Fibroblast of upper back skin (primary cell): ENCODE measurements around the gene CNTLN.
"Not testable (repeated sequence)": the region's sequence is repeated elsewhere in the genome, so short reads cannot be mapped to it uniquely, and the experiment has no call there.

Source experiments
- DNase-seq: peaks from one replicate; pipeline ENCODE4 v3.0.0-alpha.2; 2013

Gene CNTLN

GRCh38 chr9:17134396-17135294 lies at the start of gene CNTLN:
CNTLN (plus strand) TSS chr9:17135040; CDS start chr9:17135066, 26 bp downstream.
- DNase-seq = peak; percentile 93

DNA sequence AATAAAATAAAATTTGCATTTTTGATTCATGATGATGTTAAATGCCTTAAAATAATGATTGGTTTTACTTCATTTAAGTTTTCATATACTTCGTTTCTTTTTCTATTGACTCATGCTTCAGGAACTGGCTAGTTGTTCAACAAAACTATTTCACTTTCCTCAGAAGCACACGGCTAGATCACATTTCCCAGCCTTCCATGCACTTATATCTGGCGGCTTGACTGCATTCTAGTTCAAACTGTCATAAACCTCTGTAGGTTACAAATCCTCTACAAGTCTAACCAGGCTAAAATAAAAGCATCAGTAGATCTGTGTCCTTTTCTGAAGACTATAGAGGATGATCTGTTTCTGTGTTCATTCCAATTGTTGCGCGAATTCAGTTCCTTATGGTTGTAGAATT lies 46.3 kb upstream of the CNTLN start:
- peak; percentile 15 for DNase-seq

- no peak for DNase-seq
These were observed 44.8 kb upstream of the CNTLN start for GRCh38 chr9:17090041-17090440.

- DNase-seq = peak; percentile 53
These were observed 18.4 kb upstream of the CNTLN start for GRCh38 chr9:17116400-17116837.

DNA sequence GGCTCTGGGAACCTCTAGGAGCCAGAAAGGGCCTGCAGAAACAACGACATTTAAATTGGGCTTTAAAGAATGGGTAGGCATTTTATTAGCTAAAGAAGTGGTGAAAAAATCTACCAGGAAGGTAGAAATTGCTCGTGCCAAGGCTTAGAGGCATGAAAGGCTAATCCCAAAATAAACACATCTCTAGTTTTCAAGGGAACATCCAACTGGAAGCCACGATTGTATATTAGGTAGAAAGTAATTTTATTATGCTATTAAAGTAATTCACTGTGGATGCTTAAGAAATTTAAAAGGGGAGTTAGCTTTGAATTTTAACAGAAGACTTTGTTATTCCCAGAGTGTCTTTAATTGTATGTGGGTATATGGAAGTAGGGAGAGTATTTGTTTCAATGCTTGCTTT lies 17.5 kb upstream of the CNTLN start:
- no peak for DNase-seq

- no peak for DNase-seq
These were observed 14.6 kb upstream of the CNTLN start for GRCh38 chr9:17120203-17120602.

GRCh38 chr9:17121264-17121663 lies 13.6 kb upstream of the CNTLN start:
- DNase-seq = no peak

- DNase-seq = no peak
These were observed 4.5 kb upstream of the CNTLN start for GRCh38 chr9:17130291-17130690.

GRCh38 chr9:17130725-17131124 lies 4.1 kb upstream of the CNTLN start:
- DNase-seq = no peak

GRCh38 chr9:17131494-17131893 lies 3.3 kb upstream of the CNTLN start:
- DNase-seq = no peak

DNA sequence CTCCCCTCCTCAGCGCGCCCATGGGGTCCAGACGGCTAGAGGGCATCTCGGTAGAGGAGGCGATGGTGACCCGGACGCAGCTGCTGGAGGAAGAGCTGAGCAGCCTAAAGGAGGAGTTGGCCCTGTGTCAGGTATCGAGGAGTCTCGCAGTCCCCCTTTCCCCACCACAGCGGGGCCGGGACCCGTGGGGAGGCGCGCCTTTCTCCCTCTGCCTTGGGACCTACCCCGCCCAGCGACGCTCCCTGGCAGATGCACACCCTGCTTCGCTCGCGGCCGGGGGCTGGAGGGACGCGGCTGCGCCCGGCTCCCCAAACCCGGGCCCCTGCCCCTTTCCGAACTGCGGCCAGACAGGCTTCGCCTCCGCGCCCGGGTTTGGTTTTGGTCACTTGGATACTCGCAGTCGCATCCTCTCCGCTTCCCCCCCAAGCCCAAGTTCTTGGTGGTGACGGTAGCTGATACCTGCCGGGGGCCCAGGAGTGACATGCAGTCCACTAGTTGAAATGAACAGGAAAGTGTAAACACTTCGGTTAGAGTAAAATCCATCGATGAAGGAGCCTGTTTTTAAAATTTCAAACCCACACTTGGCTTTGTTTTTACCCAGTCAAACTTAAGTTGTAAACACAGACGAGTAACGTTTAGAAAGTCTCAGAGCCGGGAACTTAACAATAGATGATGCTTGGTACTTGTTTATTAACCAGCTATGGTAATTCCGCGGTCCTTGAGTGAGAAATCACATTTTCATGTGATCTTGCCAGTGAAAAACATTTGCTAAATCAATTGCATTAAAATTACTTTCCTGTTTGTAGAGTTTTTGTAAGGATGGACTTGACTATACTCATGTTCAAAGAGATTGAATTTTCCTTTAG lies 688 bp downstream of the CNTLN start:
- peak; percentile 57 for DNase-seq

DNA sequence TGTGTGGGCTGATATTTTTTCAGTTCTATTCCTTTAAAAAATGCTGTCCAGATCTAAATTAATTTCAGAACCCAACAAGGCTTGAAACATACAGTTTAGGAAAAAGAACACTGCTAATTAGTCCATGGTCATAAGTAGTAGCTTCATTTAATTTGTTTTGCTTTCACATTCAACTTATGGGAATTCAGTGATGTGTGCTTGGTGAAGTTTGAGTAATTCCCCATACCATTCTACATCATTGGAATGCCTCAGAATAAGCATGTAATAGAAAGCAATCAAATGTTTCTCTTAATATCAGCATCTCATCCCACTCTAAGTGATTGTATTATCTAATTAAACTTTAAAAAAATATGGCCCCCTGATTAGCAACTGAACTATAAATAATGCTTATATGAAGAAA lies 2.7 kb downstream of the CNTLN start:
- peak; percentile 32 for DNase-seq

- DNase-seq = no peak
These were observed 3.7 kb downstream of the CNTLN start for GRCh38 chr9:17138503-17138902.

DNA sequence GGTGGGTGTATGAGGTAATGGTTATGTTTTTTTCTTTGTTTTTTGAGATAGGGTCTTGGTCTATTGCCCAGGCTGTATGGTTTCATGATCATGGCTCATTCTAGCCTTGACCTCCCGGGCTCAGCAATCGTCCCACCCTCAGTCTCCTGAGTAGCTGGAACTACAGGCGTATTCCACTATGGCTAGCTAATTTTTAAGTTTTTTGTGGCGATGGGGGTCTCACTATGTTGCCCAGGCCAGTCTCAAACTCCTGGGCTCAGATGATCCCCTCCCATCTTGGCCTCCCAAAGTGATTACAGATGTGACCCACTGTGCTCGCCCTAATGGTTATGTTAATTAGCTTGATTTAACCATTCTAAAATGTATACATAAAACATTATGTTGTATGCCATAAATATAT lies 5.6 kb downstream of the CNTLN start:
- no peak for DNase-seq

- DNase-seq = no peak
These were observed 13.5 kb downstream of the CNTLN start for GRCh38 chr9:17148324-17148723.

DNA sequence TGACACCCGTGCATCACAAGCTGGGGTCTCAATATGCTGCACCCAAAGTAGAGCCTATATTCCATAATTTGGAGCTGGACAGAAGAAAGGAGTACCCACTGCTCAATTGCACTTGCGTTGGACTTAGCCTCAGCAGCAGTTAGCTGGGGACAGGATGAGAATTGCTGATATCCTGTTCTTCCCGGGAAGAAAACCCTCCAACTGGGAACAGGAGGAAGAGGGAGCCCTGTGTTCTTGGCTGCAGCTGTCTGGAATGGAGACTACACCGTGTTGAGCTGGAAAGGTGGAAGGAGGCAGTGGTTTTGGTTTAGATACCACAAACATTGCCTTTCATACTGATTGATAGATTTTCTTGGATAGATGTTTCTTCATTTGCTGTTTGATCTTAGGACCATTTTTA lies 24.6 kb downstream of the CNTLN start:
- DNase-seq = no peak

DNA sequence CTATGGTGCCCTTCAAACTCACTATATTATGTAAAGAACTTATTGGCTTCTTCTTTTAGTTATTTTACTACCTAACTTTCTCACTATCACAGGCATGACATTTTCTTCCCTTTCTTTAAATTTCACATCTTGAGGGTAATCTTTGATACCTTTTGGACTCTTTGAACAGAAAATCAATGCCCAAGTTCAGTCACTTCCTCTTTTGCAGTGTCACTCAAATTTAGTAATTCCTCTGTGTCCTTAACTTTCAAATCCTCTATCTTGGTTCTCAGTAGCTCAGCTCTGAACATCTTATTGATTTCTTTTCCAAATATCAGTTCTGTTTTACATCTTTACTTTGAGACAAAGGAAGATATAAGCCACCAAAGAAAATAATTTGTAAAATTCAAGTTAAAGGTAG lies 25.5 kb downstream of the CNTLN start:
- no peak for DNase-seq

DNA sequence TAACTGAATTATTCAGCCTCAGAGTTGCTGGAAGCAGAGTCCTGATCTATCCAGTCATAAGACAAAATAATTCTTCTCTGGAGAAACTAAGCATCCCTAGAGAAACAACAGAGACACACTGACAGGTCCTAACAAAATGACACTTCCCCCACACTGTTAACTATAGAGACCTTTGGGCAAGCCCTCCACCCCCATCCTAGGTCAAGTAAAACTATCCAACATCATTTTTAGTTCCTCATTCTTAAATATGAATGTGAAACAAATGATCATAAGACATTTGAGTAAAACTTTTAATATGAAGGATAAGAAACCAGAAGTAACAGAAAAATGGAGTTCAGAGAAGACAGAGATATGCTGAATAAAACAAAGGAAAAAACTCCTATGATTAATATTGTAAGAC lies 30.9 kb downstream of the CNTLN start:
- no peak for DNase-seq

DNA sequence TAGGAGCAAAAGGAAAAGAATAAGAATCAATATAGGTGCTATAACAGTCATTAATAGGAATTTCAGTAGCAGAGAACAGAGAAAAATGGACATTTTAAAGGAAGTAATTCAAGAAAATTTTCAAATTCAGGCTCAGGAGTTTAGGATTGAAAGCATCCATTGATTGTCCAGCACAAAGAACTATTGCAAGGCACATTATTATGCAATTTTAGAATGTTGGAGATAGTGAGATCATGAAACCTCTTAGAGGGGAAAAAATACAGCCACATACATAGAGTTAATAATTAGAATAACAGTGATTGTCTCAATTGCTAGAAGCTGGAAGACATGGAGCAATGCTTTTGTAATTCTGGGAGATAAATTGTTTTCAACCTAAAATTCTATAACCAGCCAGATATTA lies 31.5 kb downstream of the CNTLN start:
- no peak for DNase-seq

- DNase-seq = no peak
These were observed 36.7 kb downstream of the CNTLN start for GRCh38 chr9:17171309-17172094.

DNA sequence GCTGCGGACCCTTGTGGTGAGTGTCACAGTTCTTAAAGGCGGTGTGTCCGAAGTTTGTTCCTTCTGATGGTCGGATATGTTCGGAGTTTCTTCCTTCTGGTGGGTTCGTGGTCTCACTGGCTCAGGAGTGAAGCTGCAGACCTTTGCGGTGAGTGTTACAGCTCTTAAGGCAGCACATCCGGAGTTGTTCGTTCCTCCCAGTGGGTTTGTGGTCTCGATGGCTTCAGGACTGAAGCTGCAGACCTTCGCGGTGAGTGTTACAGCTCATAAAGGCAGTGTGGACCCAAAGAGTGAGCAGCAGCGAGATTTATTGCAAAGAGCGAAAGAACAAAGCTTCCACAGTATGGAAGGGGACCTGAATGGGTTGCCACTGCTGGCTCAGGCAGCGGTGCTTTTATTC lies 42.7 kb downstream of the CNTLN start:
- DNase-seq = not testable (repeated sequence)

DNA sequence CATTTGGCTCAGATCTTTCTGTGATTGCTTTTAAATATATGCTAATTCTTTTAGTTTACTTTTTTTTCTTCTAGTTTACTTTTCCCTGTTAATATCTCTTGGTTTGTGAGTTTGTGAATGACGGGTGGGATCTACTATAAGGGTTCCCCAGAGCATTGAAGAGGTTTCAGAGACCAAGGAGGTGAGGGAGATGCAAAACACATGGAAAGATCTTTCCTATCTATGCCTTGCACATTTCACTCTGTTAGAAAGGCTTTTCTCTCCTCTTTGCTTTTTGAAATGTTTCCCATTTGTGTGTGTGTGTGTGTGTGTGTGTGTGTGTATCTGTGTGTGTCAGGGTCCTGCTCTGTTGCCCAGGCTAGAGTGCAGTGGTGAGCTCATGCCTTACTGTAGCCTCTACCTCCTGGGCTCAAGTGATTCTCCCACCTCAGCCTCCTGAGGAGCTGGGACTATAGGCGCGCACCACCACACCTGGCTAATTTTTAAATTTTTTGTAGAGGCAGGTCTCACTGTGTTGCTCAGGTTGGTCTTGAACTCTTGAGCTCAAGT lies 50.7 kb downstream of the CNTLN start:
- DNase-seq = no peak

DNA sequence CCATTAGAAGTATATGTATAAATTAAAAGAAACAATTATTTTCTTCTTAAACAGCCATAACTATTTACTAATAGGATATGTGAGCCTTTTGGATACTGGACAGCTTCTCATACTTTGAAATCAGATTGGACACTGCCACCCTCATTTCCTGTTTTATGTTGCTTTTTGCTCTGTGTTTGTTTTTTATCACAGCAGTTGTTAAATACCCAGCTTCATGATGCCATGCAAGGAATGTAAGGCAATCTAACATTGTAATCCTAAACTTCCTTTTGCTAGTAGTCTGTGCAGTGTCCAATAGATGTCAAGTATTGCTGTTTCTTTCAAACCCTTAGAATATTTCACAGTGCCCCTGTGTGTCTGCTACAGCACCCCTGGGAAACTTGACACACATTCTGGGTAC lies 56.2 kb downstream of the CNTLN start:
- peak; percentile 3 for DNase-seq
